HG03108 (cell line): ENCODE data around the gene RAI1.
A peak's percentile ranks its signal among the peaks of the same experiment; 100 is the strongest.

Experiments used
- ATAC-seq: cut with Tn5 transposase; IDR thresholded peaks from one replicate; pipeline ENCODE4 v1.9.1; 2021; ENCODE audit warnings: moderate library complexity; ENCODE audit not compliant: unreplicated experiment

RAI1 gene

DNA sequence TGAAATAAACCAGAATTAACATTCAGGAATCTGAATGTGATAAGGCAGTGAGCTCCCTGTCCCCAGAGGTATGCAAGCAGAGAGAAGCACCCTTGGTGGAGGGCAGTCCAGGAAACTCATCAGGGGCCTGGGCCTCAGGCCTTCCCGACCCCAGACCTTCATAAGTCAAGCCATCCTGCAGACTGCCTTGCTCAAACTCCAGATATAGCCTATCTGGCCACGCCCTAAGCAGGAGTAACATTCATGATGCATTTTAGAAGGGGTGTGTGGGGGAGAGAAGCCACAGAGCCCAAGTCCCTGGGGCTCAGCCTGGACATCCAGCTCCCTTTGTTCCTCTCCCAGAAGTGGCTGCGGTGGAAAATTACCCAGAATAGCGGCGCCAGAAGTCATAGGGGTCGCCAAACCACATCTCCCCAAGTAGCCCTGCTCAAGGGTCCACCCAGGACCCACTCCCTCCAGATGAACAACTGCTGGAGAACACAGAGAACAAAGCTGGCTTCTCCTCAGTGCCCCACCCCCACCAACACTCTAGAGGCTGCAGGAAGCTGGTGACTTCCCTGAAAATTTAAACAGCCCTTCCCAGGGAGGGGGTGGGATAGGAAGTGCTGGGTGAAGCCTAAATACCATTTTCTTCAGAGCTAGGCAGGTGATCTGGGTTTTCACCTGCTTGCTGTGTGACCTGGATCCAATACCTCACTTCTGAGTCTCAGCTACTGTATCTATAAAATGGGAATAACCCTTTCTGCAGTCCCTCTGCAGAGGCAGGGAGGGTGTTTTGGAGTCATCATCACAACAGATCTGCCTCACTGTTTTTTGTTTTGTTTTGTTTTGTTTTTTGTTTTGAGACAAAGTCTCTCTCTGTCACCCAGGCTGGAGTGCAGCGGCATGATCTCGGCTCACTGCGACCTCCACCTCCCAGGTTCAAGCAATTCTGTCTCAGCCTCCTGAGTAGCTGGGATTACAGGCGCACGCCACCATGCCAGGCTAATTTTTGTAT is 157.0 kb downstream of the RAI1 start:
- no peak for ATAC-seq

- peak; percentile 45 for ATAC-seq
Measured at GRCh38 chr17:17839791-17840707, 158.8 kb downstream of the RAI1 start.

GRCh38 chr17:17840751-17841591 is 159.7 kb downstream of the RAI1 start:
- no peak for ATAC-seq

DNA sequence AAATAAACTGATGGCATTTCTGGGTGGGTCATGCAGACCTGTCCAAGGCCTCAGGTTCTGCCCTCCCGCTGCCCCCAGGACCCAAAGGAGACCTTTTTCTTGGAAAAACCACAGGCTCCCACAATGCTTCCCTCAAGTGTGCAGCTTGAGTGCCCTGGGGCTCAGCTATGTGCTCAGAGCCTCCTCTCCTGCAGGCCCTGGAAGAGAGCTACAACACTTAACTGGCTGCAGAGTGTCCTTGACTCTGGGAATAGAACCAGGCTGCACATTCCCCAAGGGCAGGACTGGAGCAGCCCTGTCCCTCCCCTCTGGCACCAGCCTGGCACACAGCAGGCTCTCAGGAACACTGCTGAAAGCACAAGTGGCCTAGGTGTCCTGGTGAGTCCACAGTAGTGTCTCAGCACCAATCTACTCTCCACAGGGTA is 160.4 kb downstream of the RAI1 start:
- no peak for ATAC-seq

- ATAC-seq: no peak
Measured at GRCh38 chr17:17842111-17842876, 161.0 kb downstream of the RAI1 start.

DNA sequence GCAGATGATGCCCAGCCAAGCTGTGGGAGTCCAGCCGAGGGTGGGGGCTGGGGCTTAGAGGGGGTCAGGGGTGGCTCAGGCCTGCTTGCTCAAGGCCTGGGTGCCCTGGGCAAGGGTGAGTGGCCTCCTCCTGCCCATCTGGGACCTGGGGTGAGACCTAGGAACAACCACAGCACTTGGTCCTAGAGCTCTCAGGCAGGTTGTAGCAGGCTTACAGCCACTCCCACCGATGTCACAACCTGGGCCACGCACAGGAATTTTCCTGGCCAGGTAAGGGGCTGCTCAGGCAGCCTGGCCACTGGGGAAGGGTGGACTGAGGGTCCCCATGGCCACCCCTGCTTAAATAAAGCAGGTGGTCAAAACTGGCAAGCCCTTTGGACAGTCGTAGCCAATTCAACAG is 161.8 kb downstream of the RAI1 start:
- no peak for ATAC-seq

DNA sequence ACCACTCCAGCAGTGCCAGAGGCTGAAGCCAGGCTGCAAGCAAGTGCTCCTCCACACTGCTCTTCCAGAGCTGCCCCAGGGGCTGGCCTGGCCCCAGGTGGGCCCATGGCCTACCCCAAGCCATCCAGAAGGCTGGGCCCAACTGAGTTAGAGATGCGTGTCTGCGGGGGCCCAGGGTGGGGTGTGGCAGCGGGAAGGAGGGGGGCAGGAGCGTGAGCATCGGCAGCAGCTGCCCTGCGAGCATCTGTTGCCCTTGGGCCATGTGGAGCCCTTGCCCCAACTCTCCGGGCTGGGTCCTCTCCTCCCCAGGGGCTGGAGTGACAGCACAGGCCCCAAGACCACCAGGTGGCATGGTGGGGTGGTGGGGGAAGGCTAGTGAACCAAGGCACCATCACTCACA is 162.8 kb downstream of the RAI1 start:
- ATAC-seq: no peak

DNA sequence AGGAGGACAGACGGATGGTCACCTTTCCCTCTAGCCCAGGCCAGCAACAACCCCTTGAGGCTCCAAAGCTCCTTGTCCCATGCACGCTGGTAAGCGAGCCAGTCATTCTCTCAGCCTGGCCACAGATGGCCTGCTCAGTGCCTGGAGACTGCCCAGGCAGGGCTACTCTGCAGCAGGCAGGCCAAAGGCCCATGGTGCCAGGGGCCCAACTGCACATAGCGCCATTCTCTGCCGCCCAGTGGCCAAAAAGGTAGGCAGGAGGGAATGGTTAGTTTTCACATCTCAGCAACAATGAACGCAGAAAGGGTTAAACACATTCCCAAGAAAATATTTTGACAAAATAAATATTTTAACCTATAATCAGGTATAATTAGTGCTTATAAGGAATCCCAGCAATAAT is 163.2 kb downstream of the RAI1 start:
- ATAC-seq: no peak

GRCh38 chr17:17845046-17845775 is 164.0 kb downstream of the RAI1 start:
- ATAC-seq: no peak

- ATAC-seq: no peak
Measured at GRCh38 chr17:17846003-17846402, 164.7 kb downstream of the RAI1 start.

DNA sequence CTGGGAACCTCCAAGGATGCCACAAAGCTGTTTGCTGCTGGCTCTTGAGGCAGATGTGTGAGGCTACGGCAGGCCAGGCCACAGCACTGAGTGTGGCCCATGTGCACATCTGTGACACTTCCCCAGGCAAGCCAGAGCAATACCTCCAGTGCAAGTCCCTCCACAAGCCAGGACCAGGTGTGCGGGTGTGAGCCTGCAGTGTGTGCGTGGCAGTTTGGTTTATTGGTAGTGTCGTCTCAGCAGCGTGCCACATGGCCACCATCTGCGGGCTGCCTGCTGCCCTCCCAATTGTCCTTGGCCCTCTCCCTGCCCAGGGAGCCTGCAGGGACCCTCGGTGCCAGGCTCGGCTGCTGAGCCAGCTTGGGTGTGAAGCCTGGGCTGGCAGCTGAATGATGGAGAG is 165.4 kb downstream of the RAI1 start:
- no peak for ATAC-seq

DNA sequence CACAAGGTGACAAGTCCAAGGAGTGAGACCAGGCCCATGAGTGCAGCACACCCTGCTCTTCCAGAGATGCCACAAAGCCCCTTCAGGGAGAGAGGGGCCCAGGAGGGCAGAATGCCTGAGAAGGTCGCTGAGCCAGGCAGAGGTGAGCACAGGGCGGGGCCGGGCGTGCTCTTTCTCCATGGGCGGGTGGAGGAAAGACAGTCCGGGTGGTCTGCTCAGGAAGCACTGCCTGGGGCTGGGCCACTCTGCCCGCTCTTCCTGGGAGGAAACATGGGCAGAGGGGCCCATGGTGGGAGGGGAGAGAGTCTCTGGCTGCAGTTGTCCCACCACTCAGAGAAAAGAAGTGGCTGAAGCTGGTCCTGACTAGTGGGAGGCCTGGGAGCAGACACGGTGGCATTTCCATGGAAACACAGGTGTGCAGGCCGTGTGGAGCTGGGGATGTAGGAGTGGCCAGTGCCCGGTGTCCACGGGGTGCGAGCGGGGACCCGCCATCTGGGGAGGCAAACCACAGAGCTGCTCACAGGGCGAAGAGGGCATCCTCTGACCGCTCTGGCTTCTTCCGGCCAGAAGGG is 165.9 kb downstream of the RAI1 start:
- no peak for ATAC-seq

- no peak for ATAC-seq
Measured at GRCh38 chr17:17847726-17848125, 166.5 kb downstream of the RAI1 start.

DNA sequence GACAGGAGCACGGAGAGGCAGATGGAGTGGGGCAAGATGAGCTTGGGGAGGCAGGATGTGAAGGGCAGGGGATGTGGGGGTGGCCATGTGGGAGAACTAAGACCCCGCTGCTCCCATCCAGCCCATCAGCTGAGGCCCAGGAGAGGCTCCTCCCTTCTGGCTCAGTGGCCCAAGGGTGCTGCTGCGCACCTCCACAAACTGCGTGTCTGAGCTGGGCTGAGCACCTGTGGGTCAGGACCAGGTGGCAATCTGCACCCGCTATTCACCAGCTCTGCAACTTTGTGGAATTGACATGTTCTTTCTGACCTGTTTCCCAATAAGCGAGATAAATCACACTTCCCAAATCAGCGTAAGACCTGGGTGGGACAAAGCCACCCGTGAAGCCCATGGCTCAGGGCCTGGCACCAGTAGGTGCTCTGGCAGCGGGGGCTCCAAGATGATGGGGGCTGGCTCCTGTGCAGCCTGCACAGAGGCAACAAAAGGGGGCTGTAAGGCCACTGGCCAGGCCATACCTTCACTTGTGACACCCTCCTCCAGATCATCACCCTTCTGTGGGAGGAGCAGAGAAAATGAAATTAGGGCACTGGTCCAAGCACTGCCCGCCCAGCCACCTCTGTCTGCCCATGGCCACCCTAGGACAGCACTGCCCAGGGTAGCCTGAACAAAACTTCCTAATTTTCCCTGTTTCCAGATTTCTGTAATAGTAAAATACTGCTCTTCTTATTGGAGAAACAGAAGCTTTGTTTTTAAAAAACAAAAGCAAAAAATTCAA is 167.2 kb downstream of the RAI1 start:
- ATAC-seq: no peak

GRCh38 chr17:17849147-17849820 is 168.0 kb downstream of the RAI1 start:
- ATAC-seq: peak; percentile 35

- ATAC-seq: no peak
Measured at GRCh38 chr17:17849845-17850373, 168.7 kb downstream of the RAI1 start.
